Sigmoid colon (tissue), 7 donors: Measurements from ENCODE around the gene LIME1. TPM values are rescaled to one million over a fixed set of nuclear protein-coding genes. Genes with fewer than 3 reads are reported as not detected.

Source experiments
- DNase-seq: peaks from one replicate; pipeline ENCODE4 v3.0.0-alpha.2; 2019
- H3K27ac ChIP-seq, 4 donors: fragments of 200-600 bp; sonication (generic); one replicate each; pipeline ENCODE4 v1.5.1; 2016 to 2019; ENCODE audit warnings: mild to moderate bottlenecking in 1 of 4
- H3K27me3 ChIP-seq, 3 donors: fragments of 200-600 bp; sonication (generic); one replicate each; pipeline ENCODE4 v1.5.1; 2019; ENCODE audit warnings: mild to moderate bottlenecking in 1 of 3
- H3K36me3 ChIP-seq, 4 donors: fragments of 200-600 bp; sonication (generic); one replicate each; pipeline ENCODE4 v1.5.1; 2016 to 2019
- H3K4me1 ChIP-seq, 4 donors: fragments of 200-600 bp; sonication (generic); one replicate each; pipeline ENCODE4 v1.5.1; 2017 to 2019
- H3K4me3 ChIP-seq, 4 donors: fragments of 200-600 bp; sonication (generic); one replicate each; pipeline ENCODE4 v1.5.1; 2017 to 2019; ENCODE audit warnings: mild to moderate bottlenecking in 2 of 4, moderate library complexity in 1 of 4
- H3K9me3 ChIP-seq, 4 donors: fragments of 200-600 bp in 3 of 4; sonication (generic) in 3 of 4; one replicate each; pipeline versions ENCODE4 v1.5.1 to v1.6.1; 2013 to 2019
- CTCF ChIP-seq, 4 experiments: fragments of 450-650 bp in 3 of 4; fragments of 200-600 bp in 1 of 4; IDR thresholded peaks; one replicate each; pipeline ENCODE4 v1.5.1; 2016 to 2019; ENCODE audit warnings: antibody characterized with exemption in 4 of 4, mild to moderate bottlenecking in 3 of 4, moderate library complexity in 2 of 4
- EP300 ChIP-seq, 4 donors: sonication (generic); formaldehyde crosslinking; IDR thresholded peaks; one replicate each; pipeline ENCODE4 v1.6.1; 2017; ENCODE audit warnings: antibody characterized with exemption in 4 of 4
- POLR2A ChIP-seq, 2 donors: fragments of 450-650 bp; IDR thresholded peaks; one replicate each; pipeline ENCODE4 v1.6.1; 2016; ENCODE audit warnings: antibody characterized with exemption in 2 of 2, mild to moderate bottlenecking in 2 of 2, moderate library complexity in 2 of 2
- POLR2AphosphoS5 ChIP-seq, 4 donors: sonication (generic); formaldehyde crosslinking; IDR thresholded peaks; one replicate each; pipeline ENCODE4 v1.6.1; 2017; ENCODE audit warnings: antibody characterized with exemption in 4 of 4
- WGBS, 2 donors: extraction: QIAGEN DNeasy Blood & Tissue Kit; methylation state at CpG; one replicate each; pipeline ENCODE4 v1.1.7; 2013; 5-methylcytosine and 5-hydroxymethylcytosine counted together
- intact Hi-C: fragments of 100-400 bp; cut with DNase I; formaldehyde crosslinking; loops from one replicate; pipeline ENCODE4 v1.15.1; 2023
- polyA plus RNA-seq, 3 donors: library from polyadenylated mRNA; stranded (reverse); fragments of 200-250 nt; gene quantifications; one replicate each; pipeline ENCODE4 v1.2.3, GENCODE V29; 2013
- total RNA-seq, 4 donors: library from RNA; depleted of rRNA; stranded (reverse); fragments of >200 nt; gene quantifications; one replicate each; pipeline ENCODE4 v1.1.0, GENCODE V29; 2016
- donor health status: healthy with polysubstance abuse.
- donor health status: Bipolar disorder and iron deficiency.
- donor health status: healthy.

LIME1 gene
- total and polyA plus RNA-seq, 7 donors = 4.6 to 35.3 (median 6.4) TPM; not detected in 1

GRCh38 chr20:63759377-63759901 lies 23.0 kb downstream of the LIME1 start:
- intact Hi-C loops = no loop called here
- WGBS, 2 donors = 86 to 96% methylated on average over 7 of the region's 7 CpGs

DNA sequence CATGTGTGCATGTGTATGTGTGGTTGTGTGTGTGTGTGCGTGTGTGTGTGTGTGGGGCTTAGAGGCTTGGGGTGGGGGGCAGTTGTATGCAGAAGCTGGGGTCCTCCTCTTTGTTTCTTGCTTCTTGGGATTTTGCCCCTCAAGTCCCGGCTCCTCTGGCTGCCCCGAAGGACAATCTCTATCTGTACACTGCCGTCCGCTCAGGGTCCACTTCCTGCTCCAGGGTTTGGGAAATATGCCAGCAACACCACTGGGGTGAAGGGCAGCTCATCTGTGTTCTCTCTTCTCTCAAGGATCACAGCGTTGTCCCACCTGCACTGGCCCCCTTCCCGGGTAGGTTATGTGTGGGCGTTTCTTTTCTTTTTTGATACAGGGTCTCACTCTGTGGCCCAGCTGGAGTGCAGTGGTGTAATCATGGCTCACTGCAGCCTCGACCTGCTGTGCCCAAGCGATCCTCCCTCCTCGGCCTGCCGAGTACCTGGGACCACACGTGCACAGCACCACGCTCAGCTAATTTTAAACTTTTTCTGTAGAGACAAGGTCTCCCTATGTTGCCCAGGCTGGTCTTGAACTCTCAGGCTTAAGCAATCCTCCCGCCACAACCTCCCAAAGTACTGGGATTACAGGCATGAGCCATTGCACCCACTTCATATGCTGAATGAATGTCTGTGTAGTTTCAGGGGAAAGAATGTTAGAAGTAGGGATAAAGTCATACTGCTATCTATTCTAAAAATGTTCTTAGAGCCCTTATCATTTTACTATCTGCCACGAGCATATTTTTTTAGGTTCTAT lies 28.8 kb downstream of the LIME1 start:
- peaks cover 0 to 6% (median 0%) of the 10 kb centered on the region in 4 donors for H3K36me3 ChIP-seq
- no peaks in the 10 kb centered on the region for H3K9me3 ChIP-seq
- 75 to 87% methylated on average over 16 of the region's 16 CpGs for WGBS, 2 donors
- H3K4me1 ChIP-seq = no peaks in the 10 kb centered on the region
- no peaks in the 10 kb centered on the region for H3K27me3 ChIP-seq
- no peak for DNase-seq
- H3K27ac ChIP-seq = no peak overlapping the region
- intact Hi-C loops = no loop called here
- TF ChIP-seq POLR2AphosphoS5 (IDR thresholded peaks at IDR 0.05) (no peak), POLR2A (IDR thresholded peaks at IDR 0.05) (no peak), CTCF (IDR thresholded peaks at IDR 0.05) (no peak), EP300 (IDR thresholded peaks at IDR 0.05) (no peak)
- H3K4me3 ChIP-seq = no peak overlapping the region

More at GRCh38 chr20:63759377-63759901, 23.0 kb downstream of the LIME1 start:
- no peaks in the 10 kb centered on the region for H3K9me3 ChIP-seq
- no peak overlapping the region for H3K4me3 ChIP-seq
- no peak for DNase-seq
- TF ChIP-seq POLR2A (IDR thresholded peaks at IDR 0.05) = no peak
- TF ChIP-seq EP300 (IDR thresholded peaks at IDR 0.05) = no peak
- TF ChIP-seq CTCF (IDR thresholded peaks at IDR 0.05) = no peak
- H3K27me3 ChIP-seq = no peaks in the 10 kb centered on the region
- H3K27ac ChIP-seq = no peak overlapping the region
- no peaks in the 10 kb centered on the region for H3K36me3 ChIP-seq
- H3K4me1 ChIP-seq = no peaks in the 10 kb centered on the region

DNA sequence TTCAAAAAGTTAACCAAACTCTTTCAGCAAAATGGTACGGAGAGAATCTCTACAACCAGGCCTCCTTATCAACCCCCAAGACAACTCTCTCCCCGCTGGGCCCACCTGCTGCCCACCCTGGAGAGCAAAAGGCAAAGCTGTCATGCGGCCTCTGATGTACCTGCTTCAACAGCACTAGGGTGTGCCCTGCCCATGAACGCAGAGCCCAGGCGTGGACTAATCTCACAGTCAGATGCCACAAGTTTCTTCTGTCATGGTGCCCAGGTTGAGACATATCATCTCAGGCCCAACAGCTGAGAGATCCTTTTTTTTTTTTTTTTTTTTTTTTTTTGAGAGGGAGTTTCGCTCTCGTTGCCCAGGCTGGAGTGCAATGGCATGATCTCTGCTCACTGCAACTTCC lies 29.4 kb downstream of the LIME1 start:
- DNase-seq = no peak
- Histone ChIP-seq H3K27ac (no peak overlapping the region), H3K36me3 (peaks cover 0 to 6% (median 0%) of the 10 kb centered on the region in 4 donors), H3K4me1 (no peaks in the 10 kb centered on the region), H3K4me3 (no peak overlapping the region), H3K9me3 (no peaks in the 10 kb centered on the region), H3K27me3 (no peaks in the 10 kb centered on the region)
- no peak for TF ChIP-seq EP300 (IDR thresholded peaks at IDR 0.05)
- TF ChIP-seq CTCF (IDR thresholded peaks at IDR 0.05) = no peak
- TF ChIP-seq POLR2AphosphoS5 (IDR thresholded peaks at IDR 0.05) = no peak
- no peak for TF ChIP-seq POLR2A (IDR thresholded peaks at IDR 0.05)
- intact Hi-C loops = no loop called here
- 87 to 94% methylated on average over 7 of the region's 7 CpGs for WGBS, 2 donors

DNA sequence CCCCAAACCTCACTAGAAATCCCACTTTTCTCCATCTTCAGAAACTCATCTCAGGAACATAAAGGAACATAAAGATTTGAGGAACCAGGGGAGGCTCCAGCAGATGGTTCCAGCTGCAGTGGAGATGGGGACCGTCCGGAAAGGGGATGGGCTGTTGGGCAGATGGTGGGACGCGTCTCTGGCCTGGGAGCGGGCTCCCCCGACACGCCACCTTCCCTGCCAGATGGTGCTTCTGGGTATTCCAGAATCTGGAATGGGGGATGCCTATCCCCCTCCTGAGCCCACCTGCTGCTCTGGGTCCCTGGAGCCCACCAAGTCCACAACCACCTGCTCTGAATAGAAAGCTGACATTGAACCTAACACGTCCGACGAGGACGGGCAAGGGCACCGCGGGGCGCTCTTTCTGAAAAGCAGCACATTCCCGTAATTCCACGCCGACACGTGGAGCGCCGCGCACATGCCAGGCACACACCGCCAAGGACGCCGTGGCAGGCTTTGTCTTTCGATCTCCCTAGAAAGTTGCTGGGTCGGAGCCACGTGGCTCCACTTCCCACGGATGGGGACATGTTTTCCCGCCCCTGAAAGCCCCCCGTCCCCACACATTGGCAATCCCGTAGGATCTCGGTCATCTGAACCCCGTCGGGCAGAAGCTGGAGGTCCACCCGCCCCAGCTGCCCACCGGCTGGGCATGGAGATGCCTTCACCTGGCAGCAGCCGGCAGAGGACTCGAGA lies 30.4 kb downstream of the LIME1 start:
- Histone ChIP-seq H3K9me3 (no peaks in the 10 kb centered on the region), H3K27ac (no peak overlapping the region), H3K4me1 (no peaks in the 10 kb centered on the region), H3K4me3 (no peak overlapping the region), H3K36me3 (peaks cover 0 to 6% (median 0%) of the 10 kb centered on the region in 4 donors), H3K27me3 (no peaks in the 10 kb centered on the region)
- intact Hi-C loops = no loop called here
- DNase-seq = no peak
- no peak for TF ChIP-seq EP300 (IDR thresholded peaks at IDR 0.05)
- TF ChIP-seq POLR2A (IDR thresholded peaks at IDR 0.05) = no peak
- no peak for TF ChIP-seq POLR2AphosphoS5 (IDR thresholded peaks at IDR 0.05)
- TF ChIP-seq CTCF (IDR thresholded peaks at IDR 0.05) = no peak
- WGBS, 2 donors = 88 to 91% methylated on average over 38 of the region's 38 CpGs
